Measurements from ENCODE around the gene KAT8. TPM values are rescaled to one million over a fixed set of nuclear protein-coding genes. Genes with fewer than 3 reads are reported as not detected.

Gene KAT8
- total RNA-seq, 1 experiment from 2014 or later = 44.9 TPM

- peak; percentile 95 for TF ChIP-seq POLR2AphosphoS5 (IDR thresholded peaks at IDR 0.05; ENCODE audit: low read depth, low read length)
- no peak for TF ChIP-seq ZFX (IDR thresholded peaks at IDR 0.05)
- TF ChIP-seq ELF1 (IDR thresholded peaks at IDR 0.05; ENCODE audit: borderline replicate concordance, low read depth) = peak; percentile 93
- TF ChIP-seq RAD21 (IDR thresholded peaks at IDR 0.05; ENCODE audit: low read depth) = no peak
- TF ChIP-seq EZH2 (IDR thresholded peaks at IDR 0.05) = no peak
- no peak for TF ChIP-seq EZH2phosphoT487 (IDR thresholded peaks at IDR 0.05; ENCODE audit: borderline replicate concordance)
Measured at GRCh38 chr16:31073970-31074813, 43.3 kb upstream of the KAT8 start, which contains the start of the genes ZNF646 and ZNF668 (continued).

- peak overlapping the region; percentile 95 for H3K9ac ChIP-seq (ENCODE audit: low read length)
- no peaks in the 10 kb centered on the region for H3K27me3 ChIP-seq (ENCODE audit: insufficient read depth, low read length)
- H4K20me1 ChIP-seq (ENCODE audit: insufficient read depth) = no peaks in the 10 kb centered on the region
- ChIA-PET CTCF (interaction anchor here (1.2 kb wide), 4 partner anchors 17 to 368 kb away, joined by 3 to 5 read pairs (median 4); partner anchors contain the start of gene ZNF843), POLR2A (interaction anchor here (1.0 to 1.6 kb wide), 5 partner anchors 17 to 139 kb away, joined by 3 to 4 read pairs (median 4); partner anchors contain the start of genes HSD3B7 and TRIM72), RAD21 (ENCODE audit: low non-redundant PET in 1 of 2, low total read pairs in 2 of 2, uncharacterized antibody in 2 of 2, unreplicated experiment in 2 of 2) (interaction anchor here (0.8 to 1.5 kb wide), 3 partner anchors 43 to 90 kb away, joined by 3 to 7 read pairs (median 4); partner anchors contain the start of genes HSD3B7 (in 1 of the 2) and KAT8 (in 1 of the 2))
- H3K27ac ChIP-seq (ENCODE audit: low read depth, low read length) = peak overlapping the region; percentile 100
- H3K9me2 ChIP-seq (ENCODE audit: insufficient read depth) = no peaks in the 10 kb centered on the region
- H3K4me2 ChIP-seq (ENCODE audit: low read length) = peak overlapping the region; percentile 97
- H3K79me2 ChIP-seq (ENCODE audit: insufficient read depth, low read length) = peaks cover 68% of the 10 kb centered on the region
- no peak for DNase-seq (ENCODE audit: low read depth, low spot score)
- H3K36me3 ChIP-seq (ENCODE audit: control insufficient read depth in 1 of 2, insufficient read depth in 2 of 2, low read length in 2 of 2) = peaks cover 14 to 37% of the 10 kb centered on the region in 2 experiments
- intact Hi-C loops (cut with micrococcal nuclease) = loop anchor here (5.0 to 10.0 kb wide), 3 partner anchors 63 to 380 kb away; partner anchors contain the start of genes ARMC5 and PRSS8
- peaks cover 8 to 18% of the 10 kb centered on the region in 2 experiments; a peak in 3 of 4 replicates for H3K4me1 ChIP-seq (ENCODE audit: control insufficient read depth in 1 of 2, insufficient read depth in 2 of 2, low read length in 2 of 2)
- ATAC-seq = no peak
- no peaks in the 10 kb centered on the region for H3K9me3 ChIP-seq (ENCODE audit: control insufficient read depth in 1 of 2, insufficient read depth in 1 of 2, low read depth in 1 of 2, low read length in 2 of 2)
- H3K4me3 ChIP-seq (replicated peaks in 1 of 2; ENCODE audit: low read depth in 1 of 2, low read length in 2 of 2) = peak overlapping the region; percentile 87 to 99
- no peak overlapping the region for H2AFZ ChIP-seq (ENCODE audit: low read depth, low read length, poor library complexity, severe bottlenecking)
- BruUV-seq (replicated peaks) = no TSS peak
- TF ChIP-seq EZH2phosphoT487 (IDR thresholded peaks at IDR 0.05; ENCODE audit: borderline replicate concordance) (no peak), TCF7L2 (IDR thresholded peaks at IDR 0.05; ENCODE audit: borderline replicate concordance, extremely low read depth, insufficient read depth, insufficient read length) (no peak), JUND (IDR thresholded peaks at IDR 0.05) (no peak), REST (IDR thresholded peaks at IDR 0.05; ENCODE audit: low read depth) (no peak), ZNF274 (IDR thresholded peaks at IDR 0.05; ENCODE audit: low read depth, low read length) (no peak), CTCF (IDR thresholded peaks at IDR 0.05 in 2 of 3, conservative IDR thresholded peaks at IDR 0.05 in 1 of 3; ENCODE audit: borderline replicate concordance in 1 of 3, insufficient read depth in 1 of 3, low read depth in 2 of 3, low read length in 2 of 3) (no peak), POLR2A (IDR thresholded peaks at IDR 0.05; ENCODE audit: borderline replicate concordance, extremely low read depth, insufficient read depth, insufficient read length) (no peak), ELF1 (IDR thresholded peaks at IDR 0.05; ENCODE audit: borderline replicate concordance, low read depth) (no peak), ATF3 (IDR thresholded peaks at IDR 0.05) (no peak), EZH2 (IDR thresholded peaks at IDR 0.05) (no peak), EGR1 (IDR thresholded peaks at IDR 0.05; ENCODE audit: low read depth) (no peak)
Measured at GRCh38 chr16:31074814-31075183, 42.7 kb upstream of the KAT8 start.
